ENCODE measurements around the gene TULP4. TPM values are rescaled to one million over a fixed set of nuclear protein-coding genes. Genes with fewer than 3 reads are reported as not detected.
A peak's percentile ranks its signal among the peaks of the same experiment; 100 is the strongest.

Gene TULP4
- total RNA-seq, 1 experiment from 2014 or later = 52.8 TPM

DNA sequence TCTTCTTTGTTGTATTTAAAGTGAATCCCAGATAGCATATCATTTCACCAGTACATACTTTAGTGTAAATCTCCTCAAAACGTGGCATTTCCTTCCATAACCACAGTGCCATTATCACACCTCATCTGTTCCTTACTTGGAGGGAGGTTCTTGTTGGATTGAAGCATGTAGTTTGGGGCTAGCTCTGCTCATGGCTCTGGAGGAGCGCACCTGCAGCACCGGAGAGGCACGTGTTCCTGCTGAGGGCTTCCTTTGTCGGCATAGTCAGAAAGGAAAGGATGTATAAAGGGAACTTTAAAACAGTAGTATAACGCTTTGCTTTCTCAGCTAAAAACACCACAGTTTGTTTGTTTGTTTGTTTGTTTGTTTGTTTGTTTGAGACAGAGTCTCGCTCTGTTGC lies 126.0 kb downstream of the TULP4 start:
- Mint-ChIP-seq H3K27me3 (ENCODE audit: low read depth) (no peaks in the 10 kb centered on the region), H3K36me3 (0 out of 2 replicates have a peak, but pooled peaks cover 3% of the 10 kb centered on the region), H3K4me1 (no peaks in the 10 kb centered on the region), H3K9me3 (no peaks in the 10 kb centered on the region), H3K27ac (no peak overlapping the region), H3K4me3 (no peak overlapping the region)
- POLR2A ChIA-PET = interaction anchor here (0.7 kb wide), 1 partner anchor 51 kb away, joined by 3 read pairs; no protein-coding TSS in a partner anchor
- CTCF ChIA-PET = no interaction called here
- no peak for DNase-seq (ENCODE audit: low spot score)
- TF ChIP-seq ERG (CRISPR knock-in tag; IDR thresholded peaks at IDR 0.05) (no peak), NR1H2 (CRISPR knock-in tag; IDR thresholded peaks at IDR 0.05) (no peak), GABPB1 (CRISPR knock-in tag; IDR thresholded peaks at IDR 0.05) (no peak), NFE2L1 (CRISPR knock-in tag; IDR thresholded peaks at IDR 0.05) (no peak), ZNF416 (CRISPR knock-in tag; IDR thresholded peaks at IDR 0.05) (no peak), TEAD4 (CRISPR knock-in tag; IDR thresholded peaks at IDR 0.05) (no peak), MYBL2 (CRISPR knock-in tag; IDR thresholded peaks at IDR 0.05) (no peak), TCF7 (CRISPR knock-in tag; IDR thresholded peaks at IDR 0.05; ENCODE audit: low read depth) (no peak), USF2 (CRISPR knock-in tag; IDR thresholded peaks at IDR 0.05) (no peak), SMAD4 (CRISPR knock-in tag; IDR thresholded peaks at IDR 0.05) (no peak)
- TF ChIP-seq, protein P1, sequence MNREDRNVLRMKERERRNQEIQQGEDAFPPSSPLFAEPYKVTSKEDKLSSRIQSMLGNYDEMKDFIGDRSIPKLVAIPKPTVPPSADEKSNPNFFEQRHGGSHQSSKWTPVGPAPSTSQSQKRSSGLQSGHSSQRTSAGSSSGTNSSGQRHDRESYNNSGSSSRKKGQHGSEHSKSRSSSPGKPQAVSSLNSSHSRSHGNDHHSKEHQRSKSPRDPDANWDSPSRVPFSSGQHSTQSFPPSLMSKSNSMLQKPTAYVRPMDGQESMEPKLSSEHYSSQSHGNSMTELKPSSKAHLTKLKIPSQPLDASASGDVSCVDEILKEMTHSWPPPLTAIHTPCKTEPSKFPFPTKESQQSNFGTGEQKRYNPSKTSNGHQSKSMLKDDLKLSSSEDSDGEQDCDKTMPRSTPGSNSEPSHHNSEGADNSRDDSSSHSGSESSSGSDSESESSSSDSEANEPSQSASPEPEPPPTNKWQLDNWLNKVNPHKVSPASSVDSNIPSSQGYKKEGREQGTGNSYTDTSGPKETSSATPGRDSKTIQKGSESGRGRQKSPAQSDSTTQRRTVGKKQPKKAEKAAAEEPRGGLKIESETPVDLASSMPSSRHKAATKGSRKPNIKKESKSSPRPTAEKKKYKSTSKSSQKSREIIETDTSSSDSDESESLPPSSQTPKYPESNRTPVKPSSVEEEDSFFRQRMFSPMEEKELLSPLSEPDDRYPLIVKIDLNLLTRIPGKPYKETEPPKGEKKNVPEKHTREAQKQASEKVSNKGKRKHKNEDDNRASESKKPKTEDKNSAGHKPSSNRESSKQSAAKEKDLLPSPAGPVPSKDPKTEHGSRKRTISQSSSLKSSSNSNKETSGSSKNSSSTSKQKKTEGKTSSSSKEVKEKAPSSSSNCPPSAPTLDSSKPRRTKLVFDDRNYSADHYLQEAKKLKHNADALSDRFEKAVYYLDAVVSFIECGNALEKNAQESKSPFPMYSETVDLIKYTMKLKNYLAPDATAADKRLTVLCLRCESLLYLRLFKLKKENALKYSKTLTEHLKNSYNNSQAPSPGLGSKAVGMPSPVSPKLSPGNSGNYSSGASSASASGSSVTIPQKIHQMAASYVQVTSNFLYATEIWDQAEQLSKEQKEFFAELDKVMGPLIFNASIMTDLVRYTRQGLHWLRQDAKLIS (CRISPR knock-in tag; IDR thresholded peaks at IDR 0.05; ENCODE audit: borderline replicate concordance) = no peak
- TF ChIP-seq, protein P2, sequence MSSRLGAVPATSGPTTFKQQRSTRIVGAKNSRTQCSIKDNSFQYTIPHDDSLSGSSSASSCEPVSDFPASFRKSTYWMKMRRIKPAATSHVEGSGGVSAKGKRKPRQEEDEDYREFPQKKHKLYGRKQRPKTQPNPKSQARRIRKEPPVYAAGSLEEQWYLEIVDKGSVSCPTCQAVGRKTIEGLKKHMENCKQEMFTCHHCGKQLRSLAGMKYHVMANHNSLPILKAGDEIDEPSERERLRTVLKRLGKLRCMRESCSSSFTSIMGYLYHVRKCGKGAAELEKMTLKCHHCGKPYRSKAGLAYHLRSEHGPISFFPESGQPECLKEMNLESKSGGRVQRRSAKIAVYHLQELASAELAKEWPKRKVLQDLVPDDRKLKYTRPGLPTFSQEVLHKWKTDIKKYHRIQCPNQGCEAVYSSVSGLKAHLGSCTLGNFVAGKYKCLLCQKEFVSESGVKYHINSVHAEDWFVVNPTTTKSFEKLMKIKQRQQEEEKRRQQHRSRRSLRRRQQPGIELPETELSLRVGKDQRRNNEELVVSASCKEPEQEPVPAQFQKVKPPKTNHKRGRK (CRISPR knock-in tag; IDR thresholded peaks at IDR 0.05; ENCODE audit: borderline replicate concordance) = no peak
- ATAC-seq = no peak

DNA sequence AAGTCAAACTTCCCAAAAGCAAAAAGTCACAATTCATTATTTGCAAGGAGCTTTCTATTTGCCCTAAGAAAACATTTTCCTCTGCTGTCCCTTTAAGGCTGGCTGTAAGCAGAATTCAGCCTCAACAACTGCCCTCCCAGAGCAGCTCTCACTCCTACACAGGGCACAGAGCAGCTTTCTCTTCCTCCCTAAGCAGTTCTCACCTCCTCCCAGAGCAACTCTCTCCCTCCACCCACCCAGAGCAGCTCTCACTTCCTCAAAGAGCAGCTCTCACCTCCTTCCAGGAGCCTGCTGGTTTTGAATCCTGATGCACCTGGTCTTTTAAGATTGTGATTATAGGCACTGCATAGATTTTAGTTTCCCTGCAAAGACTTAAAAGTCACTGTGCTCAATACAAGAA lies 127.0 kb downstream of the TULP4 start:
- H3K27ac Mint-ChIP-seq = no peak overlapping the region
- ATAC-seq (no peak), DNase-seq (ENCODE audit: low spot score) (no peak)
- TF ChIP-seq CTCF (IDR thresholded peaks at IDR 0.05) = no peak
- no peaks in the 10 kb centered on the region for H3K27me3 Mint-ChIP-seq (ENCODE audit: low read depth)
- no peaks in the 10 kb centered on the region for H3K4me1 Mint-ChIP-seq
- ChIA-PET CTCF (no interaction called here), POLR2A (interaction anchor here (0.6 kb wide), 1 partner anchor 44 kb away, joined by 6 read pairs; no protein-coding TSS in a partner anchor)
- H3K4me3 Mint-ChIP-seq = no peak overlapping the region
- H3K9me3 Mint-ChIP-seq = no peaks in the 10 kb centered on the region
- H3K36me3 Mint-ChIP-seq = 0 out of 2 replicates have a peak, but pooled peaks cover 3% of the 10 kb centered on the region

GRCh38 chr6:158441716-158442215 lies 129.5 kb downstream of the TULP4 start:
- H3K9me3 Mint-ChIP-seq = no peaks in the 10 kb centered on the region
- H3K4me1 Mint-ChIP-seq = no peaks in the 10 kb centered on the region
- ChIA-PET CTCF (no interaction called here), POLR2A (no interaction called here)
- H3K27ac Mint-ChIP-seq = peak overlapping the region; percentile 22; the same call in 1 of the 2 replicates
- ATAC-seq = no peak
- H3K4me3 Mint-ChIP-seq = no peak overlapping the region
- H3K27me3 Mint-ChIP-seq (ENCODE audit: low read depth) = no peaks in the 10 kb centered on the region
- H3K36me3 Mint-ChIP-seq = no peaks in the 10 kb centered on the region
- no peak for DNase-seq (ENCODE audit: low spot score)
- TF ChIP-seq IRF1 (CRISPR knock-in tag; IDR thresholded peaks at IDR 0.05) (no peak), E2F1 (CRISPR knock-in tag; IDR thresholded peaks at IDR 0.05) (no peak), ZNF671 (CRISPR knock-in tag; IDR thresholded peaks at IDR 0.05) (no peak), ZNF396 (CRISPR knock-in tag; IDR thresholded peaks at IDR 0.05; ENCODE audit: borderline replicate concordance) (no peak), ZNF121 (CRISPR knock-in tag; IDR thresholded peaks at IDR 0.05) (no peak)
- TF ChIP-seq, protein P3, sequence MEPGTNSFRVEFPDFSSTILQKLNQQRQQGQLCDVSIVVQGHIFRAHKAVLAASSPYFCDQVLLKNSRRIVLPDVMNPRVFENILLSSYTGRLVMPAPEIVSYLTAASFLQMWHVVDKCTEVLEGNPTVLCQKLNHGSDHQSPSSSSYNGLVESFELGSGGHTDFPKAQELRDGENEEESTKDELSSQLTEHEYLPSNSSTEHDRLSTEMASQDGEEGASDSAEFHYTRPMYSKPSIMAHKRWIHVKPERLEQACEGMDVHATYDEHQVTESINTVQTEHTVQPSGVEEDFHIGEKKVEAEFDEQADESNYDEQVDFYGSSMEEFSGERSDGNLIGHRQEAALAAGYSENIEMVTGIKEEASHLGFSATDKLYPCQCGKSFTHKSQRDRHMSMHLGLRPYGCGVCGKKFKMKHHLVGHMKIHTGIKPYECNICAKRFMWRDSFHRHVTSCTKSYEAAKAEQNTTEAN (CRISPR knock-in tag; IDR thresholded peaks at IDR 0.05) = no peak
